H9 (cell line): ENCODE data around the gene ATF3. TPM values are rescaled to one million over a fixed set of nuclear protein-coding genes. Genes with fewer than 3 reads are reported as not detected.

Experiments used
- DNase-seq: peaks from one replicate; pipeline ENCODE4 v3.0.0-alpha.2; 2017
- H2AFZ ChIP-seq: one replicate; pipeline ENCODE4 v1.6.1; 2013; ENCODE audit warnings: mild to moderate bottlenecking, low read length, control low read depth, moderate library complexity
- H2AK5ac ChIP-seq: 2 replicates; pipeline ENCODE4 v1.6.1; 2013; ENCODE audit warnings: low read length, control low read depth, mixed read lengths; ENCODE audit not compliant: insufficient read length
- H2BK120ac ChIP-seq: one replicate; pipeline ENCODE4 v1.6.1; 2013; ENCODE audit warnings: low read depth, mild to moderate bottlenecking, low read length, control low read depth, inconsistent platforms; ENCODE audit not compliant: poor library complexity, severe bottlenecking
- H2BK12ac ChIP-seq: 2 replicates; pipeline ENCODE4 v1.6.1; 2013; ENCODE audit warnings: low read length, control low read depth, mixed read lengths, low read depth; ENCODE audit not compliant: insufficient read length
- H2BK15ac ChIP-seq: 2 replicates; pipeline ENCODE4 v1.6.1; 2013; ENCODE audit warnings: low read depth, low read length, control low read depth
- H2BK20ac ChIP-seq: one replicate; pipeline ENCODE4 v1.6.1; 2013; ENCODE audit warnings: low read depth, mild to moderate bottlenecking, low read length, control low read depth, inconsistent platforms; ENCODE audit not compliant: poor library complexity, severe bottlenecking
- H2BK5ac ChIP-seq: 2 replicates; pipeline ENCODE4 v1.6.1; 2013; ENCODE audit warnings: low read length, control low read depth, mixed read lengths; ENCODE audit not compliant: insufficient read length
- H3K14ac ChIP-seq: 2 replicates; pipeline ENCODE4 v1.6.1; 2013; ENCODE audit warnings: low read length, control low read depth; ENCODE audit not compliant: insufficient read depth
- H3K18ac ChIP-seq: 2 replicates; pipeline ENCODE4 v1.6.1; 2013; ENCODE audit warnings: low read depth, mild to moderate bottlenecking, mixed read lengths, low read length, control low read depth; ENCODE audit not compliant: insufficient read length
- H3K23ac ChIP-seq: 2 replicates; pipeline ENCODE4 v1.6.1; 2013; ENCODE audit warnings: low read length, control low read depth, mixed read lengths, low read depth; ENCODE audit not compliant: insufficient read length
- H3K23me2 ChIP-seq: 2 replicates; pipeline ENCODE4 v1.6.1; 2013; ENCODE audit warnings: low read depth, mild to moderate bottlenecking, mixed read lengths, low read length, control low read depth; ENCODE audit not compliant: insufficient read length, poor library complexity, severe bottlenecking
- H3K27ac ChIP-seq: 2 replicates; pipeline ENCODE4 v1.5.1; 2013; ENCODE audit warnings: low read length, control low read depth, mixed read lengths, low read depth; ENCODE audit not compliant: insufficient read length
- H3K27me3 ChIP-seq: 2 replicates; pipeline ENCODE4 v1.6.1; 2013; ENCODE audit warnings: low read length, control low read depth, inconsistent platforms; ENCODE audit not compliant: insufficient read depth
- H3K4ac ChIP-seq: 2 replicates; pipeline ENCODE4 v1.6.1; 2013; ENCODE audit warnings: low read depth, mild to moderate bottlenecking, control low read depth, inconsistent platforms, low read length, moderate library complexity
- H3K4me1 ChIP-seq: 2 replicates; pipeline ENCODE4 v1.6.1; 2013; ENCODE audit warnings: low read length, control low read depth, inconsistent platforms; ENCODE audit not compliant: insufficient read depth
- H3K4me2 ChIP-seq: 2 replicates; pipeline ENCODE4 v1.6.1; 2013; ENCODE audit warnings: low read length, control low read depth, mixed read lengths; ENCODE audit not compliant: insufficient read length, insufficient read depth
- H3K56ac ChIP-seq: 2 replicates; pipeline ENCODE4 v1.6.1; 2013; ENCODE audit warnings: low read depth, mild to moderate bottlenecking, mixed read lengths, low read length, control low read depth; ENCODE audit not compliant: insufficient read length
- H3K79me1 ChIP-seq: 2 replicates; pipeline ENCODE4 v1.6.1; 2013; ENCODE audit warnings: low read depth, mild to moderate bottlenecking, moderate library complexity, low read length, control low read depth, inconsistent platforms; ENCODE audit not compliant: insufficient read depth, poor library complexity, severe bottlenecking
- H3K79me2 ChIP-seq: 2 replicates; pipeline ENCODE4 v1.6.1; 2013; ENCODE audit warnings: low read length, control low read depth, inconsistent platforms; ENCODE audit not compliant: insufficient read depth
- H3K9ac ChIP-seq: 2 replicates; pipeline ENCODE4 v1.6.1; 2013; ENCODE audit warnings: low read length, control low read depth, mixed read lengths; ENCODE audit not compliant: insufficient read length; ENCODE audit errors: extremely low read depth
- H3K9me3 ChIP-seq: one replicate; pipeline ENCODE4 v1.6.1; 2013; ENCODE audit warnings: low read depth, low read length, inconsistent platforms; ENCODE audit not compliant: control insufficient read depth
- H3T11ph ChIP-seq: one replicate; pipeline ENCODE4 v1.6.1; 2013; ENCODE audit warnings: mild to moderate bottlenecking, low read length, control low read depth, inconsistent platforms
- H4K20me1 ChIP-seq: one replicate; pipeline ENCODE4 v1.6.1; 2013; ENCODE audit not compliant: control insufficient read depth, insufficient read length, insufficient read depth
- H4K5ac ChIP-seq: 2 replicates; pipeline ENCODE4 v1.6.1; 2013; ENCODE audit warnings: low read depth, mild to moderate bottlenecking, mixed read lengths, low read length, control low read depth; ENCODE audit not compliant: insufficient read length
- H4K8ac ChIP-seq: replicated peaks from 2 replicates; pipeline ENCODE4 v1.6.1; 2013; ENCODE audit warnings: low read length, control low read depth, mixed read lengths, low read depth; ENCODE audit not compliant: insufficient read length
- H4K91ac ChIP-seq: 2 replicates; pipeline ENCODE4 v1.6.1; 2013; ENCODE audit warnings: low read depth, mild to moderate bottlenecking, moderate library complexity, mixed read lengths, low read length, control low read depth; ENCODE audit not compliant: insufficient read length
- H3K27ac Mint-ChIP-seq, 3 experiments: 2 replicates in 2 of 3; 3 replicates in 1 of 3; pipeline ENCODE4 v1.8.0; 2020 to 2021; ENCODE audit warnings: mixed read lengths in 3 of 3, mild to moderate bottlenecking in 1 of 3, moderate library complexity in 1 of 3
- H3K27me3 Mint-ChIP-seq: 2 replicates; pipeline ENCODE4 v1.8.0; 2021; ENCODE audit warnings: low read depth, mild to moderate bottlenecking, moderate library complexity, mixed read lengths
- H3K36me3 Mint-ChIP-seq, 3 experiments: 2 replicates in 2 of 3; 3 replicates in 1 of 3; pipeline ENCODE4 v1.8.0; 2020 to 2021; ENCODE audit warnings: low read depth in 3 of 3, mixed read lengths in 3 of 3; ENCODE audit not compliant: insufficient read depth in 1 of 3
- H3K4me1 Mint-ChIP-seq, 2 experiments: 2 replicates each; pipeline ENCODE4 v1.8.0; 2020; ENCODE audit warnings: mixed read lengths in 2 of 2
- H3K4me3 Mint-ChIP-seq, 2 experiments: 2 replicates in 1 of 2; 3 replicates in 1 of 2; pipeline ENCODE4 v1.8.0; 2020 to 2021; ENCODE audit warnings: mild to moderate bottlenecking in 2 of 2, mixed read lengths in 2 of 2, moderate library complexity in 1 of 2
- H3K9me3 Mint-ChIP-seq, 2 experiments: 2 replicates in 1 of 2; 3 replicates in 1 of 2; pipeline ENCODE4 v1.8.0; 2020; ENCODE audit warnings: mild to moderate bottlenecking in 2 of 2, mixed read lengths in 2 of 2, moderate library complexity in 1 of 2
- WGBS: extraction: QIAGEN DNeasy Blood & Tissue Kit; methylation state at CpG from one replicate; pipeline ENCODE4 v1.1.7; 2013; ENCODE audit warnings: missing lambda C conversion rate, low lambda C conversion rate, mixed read lengths; ENCODE audit not compliant: insufficient read length; ENCODE audit errors: extremely low coverage; 5-methylcytosine and 5-hydroxymethylcytosine counted together
- total RNA-seq: library from RNA; stranded (reverse); gene quantifications from 2 replicates; pipeline ENCODE4 v1.2.1, GENCODE V29; 2021
- TF ChIP-seq, protein P1 (sequence below): fragments of 200-600 bp; sonication (generic); conservative IDR thresholded peaks from 3 replicates; pipeline ENCODE4 v1.8.0; 2021; ENCODE audit warnings: antibody characterized with exemption, mild to moderate bottlenecking

Gene ATF3
- total RNA-seq, 1 experiment from 2014 or later = 14.7 TPM

DNA sequence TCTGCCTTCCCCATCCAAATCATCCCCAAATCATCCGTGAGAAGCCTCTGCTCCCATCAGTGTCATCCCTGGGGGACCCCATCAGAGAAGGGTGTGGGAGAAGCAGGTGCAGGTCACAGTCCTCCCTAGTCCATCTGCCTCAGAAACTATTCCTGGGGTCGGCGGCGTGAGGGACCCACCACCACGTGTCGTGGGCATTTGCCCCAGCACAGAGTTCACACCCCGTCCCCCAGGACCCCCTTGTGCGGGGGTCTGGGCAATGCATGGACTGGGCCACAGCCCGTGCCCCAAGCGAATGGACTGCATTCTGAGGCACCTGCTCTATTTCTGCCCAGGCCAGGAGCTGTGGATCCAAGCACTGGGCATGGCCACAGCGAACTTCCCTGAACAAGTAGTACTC lies 38.4 kb downstream of the ATF3 start:
- no peak overlapping the region for H3K27ac ChIP-seq
- H3K9me3 ChIP-seq = no peaks in the 10 kb centered on the region
- no peak overlapping the region for H2BK12ac ChIP-seq
- H4K91ac ChIP-seq = no peak overlapping the region
- H2BK15ac ChIP-seq = no peak overlapping the region
- H3K4ac ChIP-seq = no peak overlapping the region
- Mint-ChIP-seq H3K4me3 (no peak overlapping the region), H3K27ac (no peak overlapping the region), H3K36me3 (no peaks in the 10 kb centered on the region), H3K9me3 (no peaks in the 10 kb centered on the region), H3K27me3 (peaks cover 9% of the 10 kb centered on the region), H3K4me1 (no peaks in the 10 kb centered on the region)
- H2BK120ac ChIP-seq = no peak overlapping the region
- H3K14ac ChIP-seq = no peak overlapping the region
- H3K4me1 ChIP-seq = no peaks in the 10 kb centered on the region
- TF ChIP-seq, protein P1, sequence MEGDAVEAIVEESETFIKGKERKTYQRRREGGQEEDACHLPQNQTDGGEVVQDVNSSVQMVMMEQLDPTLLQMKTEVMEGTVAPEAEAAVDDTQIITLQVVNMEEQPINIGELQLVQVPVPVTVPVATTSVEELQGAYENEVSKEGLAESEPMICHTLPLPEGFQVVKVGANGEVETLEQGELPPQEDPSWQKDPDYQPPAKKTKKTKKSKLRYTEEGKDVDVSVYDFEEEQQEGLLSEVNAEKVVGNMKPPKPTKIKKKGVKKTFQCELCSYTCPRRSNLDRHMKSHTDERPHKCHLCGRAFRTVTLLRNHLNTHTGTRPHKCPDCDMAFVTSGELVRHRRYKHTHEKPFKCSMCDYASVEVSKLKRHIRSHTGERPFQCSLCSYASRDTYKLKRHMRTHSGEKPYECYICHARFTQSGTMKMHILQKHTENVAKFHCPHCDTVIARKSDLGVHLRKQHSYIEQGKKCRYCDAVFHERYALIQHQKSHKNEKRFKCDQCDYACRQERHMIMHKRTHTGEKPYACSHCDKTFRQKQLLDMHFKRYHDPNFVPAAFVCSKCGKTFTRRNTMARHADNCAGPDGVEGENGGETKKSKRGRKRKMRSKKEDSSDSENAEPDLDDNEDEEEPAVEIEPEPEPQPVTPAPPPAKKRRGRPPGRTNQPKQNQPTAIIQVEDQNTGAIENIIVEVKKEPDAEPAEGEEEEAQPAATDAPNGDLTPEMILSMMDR = no peak
- no peak overlapping the region for H3K4me2 ChIP-seq
- DNase-seq = no peak
- H2BK5ac ChIP-seq = no peak overlapping the region
- H3K79me1 ChIP-seq = no peaks in the 10 kb centered on the region
- H3K18ac ChIP-seq = no peak overlapping the region
- H3K23ac ChIP-seq = no peak overlapping the region
- no peak overlapping the region for H2BK20ac ChIP-seq
- no peaks in the 10 kb centered on the region for H3K23me2 ChIP-seq
- no peak overlapping the region for H3K9ac ChIP-seq
- no peak overlapping the region for H3K56ac ChIP-seq
- no peaks in the 10 kb centered on the region for H4K20me1 ChIP-seq
- no peak overlapping the region for H3T11ph ChIP-seq
- no peak overlapping the region for H2AK5ac ChIP-seq
- no CpG with 5 or more reads among the region's 11 CpGs for WGBS
- no peak overlapping the region for H2AFZ ChIP-seq
- no peaks in the 10 kb centered on the region for H3K79me2 ChIP-seq
- no peak overlapping the region for H4K8ac ChIP-seq
- H3K27me3 ChIP-seq = no peaks in the 10 kb centered on the region
- no peak overlapping the region for H4K5ac ChIP-seq
